ENCODE measurements around the gene PCSK2. TPM values are rescaled to one million over a fixed set of nuclear protein-coding genes. Genes with fewer than 3 reads are reported as not detected.

PCSK2 gene
- total and polyA plus RNA-seq, 2 of the 8 experiments (the other 6 are each of a cell fraction or from before 2014, with no cell fraction given) = 1.9 to 4.2 TPM

DNA sequence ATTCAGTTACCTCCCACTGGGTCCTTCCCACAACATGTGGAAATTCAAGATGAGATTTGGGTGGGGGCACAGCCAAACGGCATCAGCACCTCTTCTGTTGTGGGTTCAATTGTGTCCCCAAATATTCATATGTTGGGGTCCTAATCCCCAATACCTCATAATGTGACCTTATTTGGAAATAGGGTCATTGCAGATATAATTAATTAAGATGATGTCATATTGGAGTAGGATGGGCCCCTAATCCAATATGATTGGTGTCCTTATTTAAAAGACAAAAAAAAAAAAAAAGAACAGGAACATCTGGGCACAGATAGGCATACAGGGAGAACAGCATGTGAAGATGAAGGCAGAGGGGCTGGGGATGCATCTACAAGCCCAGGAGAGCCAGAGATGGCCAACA, 214.9 kb downstream of the PCSK2 start:
- Histone ChIP-seq H3K36me3 (ENCODE audit: control insufficient read depth in 2 of 4, insufficient read depth in 4 of 4, low read length in 3 of 4) (no peaks in the 10 kb centered on the region), H3K9me3 (ENCODE audit: insufficient read depth in 2 of 2, low read depth in 1 of 2, low read length in 1 of 2) (no peaks in the 10 kb centered on the region), H3K9ac (replicated peaks in 1 of 4; ENCODE audit: extremely low read depth in 1 of 4, low read depth in 3 of 4, low read length in 3 of 4) (no peak overlapping the region), H3K4me2 (ENCODE audit: insufficient read depth in 1 of 2, low read depth in 2 of 2, low read length in 2 of 2) (no peak overlapping the region), H2BK15ac (ENCODE audit: low read length) (no peak overlapping the region), H3K27me3 (replicated peaks in 1 of 4; ENCODE audit: control insufficient read depth in 3 of 4, extremely low read depth in 1 of 4, insufficient read depth in 3 of 4, low read length in 3 of 4) (peaks cover 0 to 2% (median 0%) of the 10 kb centered on the region in 4 experiments; a peak in 2 of 7 replicates), H4K8ac (ENCODE audit: extremely low read depth, insufficient read depth, low read length) (no peak overlapping the region), H3K23me2 (ENCODE audit: low read depth, low read length) (no peaks in the 10 kb centered on the region), H3K79me2 (ENCODE audit: control insufficient read depth in 1 of 2, insufficient read depth in 2 of 2, low read length in 2 of 2) (no peaks in the 10 kb centered on the region), H3K18ac (ENCODE audit: extremely low read depth, low read length) (no peak overlapping the region), H2BK120ac (replicated peaks; ENCODE audit: low read depth, low read length) (no peak overlapping the region), H2AFZ (ENCODE audit: low read length) (no peak overlapping the region), H2AK5ac (ENCODE audit: low read depth, low read length) (no peak overlapping the region), H4K5ac (ENCODE audit: insufficient read length, low read depth, low read length) (no peak overlapping the region), H2BK5ac (ENCODE audit: low read depth, low read length) (no peak overlapping the region), H3K4me1 (replicated peaks in 1 of 4; ENCODE audit: control insufficient read depth in 3 of 4, insufficient read depth in 4 of 4, low read length in 3 of 4) (no peaks in the 10 kb centered on the region), H2BK20ac (ENCODE audit: low read length) (no peak overlapping the region), H2BK12ac (ENCODE audit: low read depth, low read length) (no peak overlapping the region), H3K23ac (ENCODE audit: insufficient read length) (no peak overlapping the region), H3K4ac (replicated peaks; ENCODE audit: insufficient read length, low read depth, low read length) (no peak overlapping the region), H3K79me1 (ENCODE audit: low read depth, low read length) (no peaks in the 10 kb centered on the region), H3K14ac (ENCODE audit: insufficient read length) (no peak overlapping the region), H4K91ac (replicated peaks; ENCODE audit: insufficient read length, low read length) (no peak overlapping the region), H3K4me3 (ENCODE audit: extremely low read depth in 1 of 4, insufficient read depth in 2 of 4, low read depth in 3 of 4, low read length in 4 of 4) (no peak overlapping the region), H3K27ac (ENCODE audit: low read depth, low read length) (no peak overlapping the region), H4K20me1 (replicated peaks in 1 of 2; ENCODE audit: control insufficient read depth in 1 of 2, insufficient read depth in 2 of 2, low read length in 2 of 2) (no peaks in the 10 kb centered on the region), H3K56ac (replicated peaks; ENCODE audit: insufficient read length, low read depth, low read length) (no peak overlapping the region)
- no peak for FAIRE-seq
- TF ChIP-seq ZNF274 (IDR thresholded peaks at IDR 0.05; ENCODE audit: borderline replicate concordance, extremely low read depth, low read length) = no peak
- TF ChIP-seq, protein P1, sequence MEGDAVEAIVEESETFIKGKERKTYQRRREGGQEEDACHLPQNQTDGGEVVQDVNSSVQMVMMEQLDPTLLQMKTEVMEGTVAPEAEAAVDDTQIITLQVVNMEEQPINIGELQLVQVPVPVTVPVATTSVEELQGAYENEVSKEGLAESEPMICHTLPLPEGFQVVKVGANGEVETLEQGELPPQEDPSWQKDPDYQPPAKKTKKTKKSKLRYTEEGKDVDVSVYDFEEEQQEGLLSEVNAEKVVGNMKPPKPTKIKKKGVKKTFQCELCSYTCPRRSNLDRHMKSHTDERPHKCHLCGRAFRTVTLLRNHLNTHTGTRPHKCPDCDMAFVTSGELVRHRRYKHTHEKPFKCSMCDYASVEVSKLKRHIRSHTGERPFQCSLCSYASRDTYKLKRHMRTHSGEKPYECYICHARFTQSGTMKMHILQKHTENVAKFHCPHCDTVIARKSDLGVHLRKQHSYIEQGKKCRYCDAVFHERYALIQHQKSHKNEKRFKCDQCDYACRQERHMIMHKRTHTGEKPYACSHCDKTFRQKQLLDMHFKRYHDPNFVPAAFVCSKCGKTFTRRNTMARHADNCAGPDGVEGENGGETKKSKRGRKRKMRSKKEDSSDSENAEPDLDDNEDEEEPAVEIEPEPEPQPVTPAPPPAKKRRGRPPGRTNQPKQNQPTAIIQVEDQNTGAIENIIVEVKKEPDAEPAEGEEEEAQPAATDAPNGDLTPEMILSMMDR (IDR thresholded peaks at IDR 0.05; ENCODE audit: control extremely low read depth in 1 of 3, insufficient read depth in 1 of 3, low read depth in 1 of 3, low read length in 3 of 3) = no peak
- no peak for TF ChIP-seq SIX5 (IDR thresholded peaks at IDR 0.05; ENCODE audit: low read depth, low read length)
- no peak for TF ChIP-seq TAF1 (IDR thresholded peaks at IDR 0.05; ENCODE audit: low read depth, low read length)
- TF ChIP-seq YY1 (IDR thresholded peaks at IDR 0.05; ENCODE audit: low read depth, low read length) = no peak
- TF ChIP-seq FOSL1 (IDR thresholded peaks at IDR 0.05; ENCODE audit: insufficient read depth, low read depth, low read length) = no peak
- no peak for TF ChIP-seq CBX8 (IDR thresholded peaks at IDR 0.05; ENCODE audit: borderline replicate concordance, low read depth, low read length)
- TF ChIP-seq CHD1 (IDR thresholded peaks at IDR 0.05; ENCODE audit: low read depth, low read length) = no peak
- 92% methylated on average over 1 of the region's 1 CpG; no CpG with 5 or more reads in 1 of the 2 experiments for WGBS, 2 experiments (ENCODE audit: extremely low coverage in 1 of 2, insufficient coverage in 1 of 2, insufficient read length in 1 of 2, insufficient replicate concordance in 2 of 2, low coverage in 1 of 2, low lambda C conversion rate in 2 of 2, missing lambda C conversion rate in 1 of 2)
- no peak for DNase-seq (ENCODE audit: low read depth in 1 of 2, low spot score in 2 of 2)
- POLR2A ChIA-PET (ENCODE audit: partially characterized antibody) = no interaction called here
- CTCF ChIA-PET (ENCODE audit: partially characterized antibody) = interaction anchor here (0.6 to 2.7 kb wide), 8 partner anchors 9 to 640 kb away, joined by 3 to 18 read pairs (median 6); no protein-coding TSS in a partner anchor

Data from H1 (cell line).